GM10248 (cell line): ENCODE data around the gene TBC1D17.
"Not testable (repeated sequence)": the region's sequence is repeated elsewhere in the genome, so short reads cannot be mapped to it uniquely, and the experiment has no call there.

Experiments
- CTCF ChIA-PET: fragments of 300-600 bp; sonication (Branson Sonifier 250); formaldehyde crosslinking; extraction: SDS; loops from one replicate; lab custom pipeline; 2021; ENCODE audit warnings: antibody characterized with exemption; lab: Yijun Ruan, JAX
- POLR2A ChIA-PET: fragments of 350-650 bp; sonication (Branson Sonifier 250); formaldehyde crosslinking; extraction: SDS; loops from one replicate; lab custom pipeline; 2020; ENCODE audit warnings: antibody characterized with exemption; lab: Yijun Ruan, JAX
- DNase-seq: peaks from one replicate; pipeline ENCODE4 v3.0.0; 2012; ENCODE audit errors: extremely low spot score
- TF ChIP-seq, protein P1 (sequence below): IDR thresholded peaks from 2 replicates; pipeline ENCODE4 v1.5.1; 2012; ENCODE audit warnings: mild to moderate bottlenecking, low read depth; ENCODE audit errors: extremely low read depth, missing control alignments, control extremely low read depth

Gene TBC1D17

DNA sequence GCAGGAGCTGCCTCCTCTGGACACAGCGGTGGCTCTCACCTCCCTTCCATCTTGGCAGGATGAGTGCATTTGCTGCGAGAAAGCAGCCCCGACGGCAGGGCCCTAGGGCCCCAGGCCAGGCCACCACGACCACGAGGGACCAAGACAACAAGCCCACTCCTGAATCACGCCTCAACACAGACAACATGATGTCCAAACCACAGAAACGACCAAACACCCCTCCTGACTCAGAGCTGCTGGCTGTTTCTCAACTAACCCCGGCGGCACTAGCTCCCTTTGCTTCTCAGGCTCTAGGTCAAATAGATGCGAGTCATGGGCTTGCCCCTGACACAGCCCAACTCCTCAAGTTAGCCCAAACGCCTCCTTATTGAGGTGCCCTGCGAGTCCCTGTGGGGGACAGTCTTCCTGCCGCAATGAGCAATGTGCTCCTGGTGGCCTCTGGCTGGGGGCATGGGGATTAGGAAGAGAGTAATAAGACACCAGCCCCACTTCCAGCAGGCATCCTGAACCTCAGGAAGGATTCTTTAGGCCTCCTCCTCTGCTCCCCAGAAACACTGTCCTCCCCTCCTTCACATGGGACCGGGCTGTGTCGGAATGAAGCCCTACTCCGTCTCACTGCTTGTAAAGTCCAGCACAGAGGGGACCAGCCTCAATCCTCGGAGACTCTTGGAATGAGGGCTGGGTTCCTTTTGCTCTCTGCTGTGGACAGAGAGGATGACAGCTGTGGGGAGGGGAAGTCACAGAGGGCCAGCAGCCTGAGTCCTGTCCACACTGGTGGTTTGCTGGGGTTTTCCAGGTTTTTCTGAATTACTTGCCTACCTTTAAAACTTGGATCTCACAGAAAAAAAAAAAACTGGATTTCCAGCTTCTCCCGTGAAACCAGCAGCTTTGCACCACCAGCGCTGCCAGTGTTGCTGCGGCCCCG is 44.6 kb downstream of the TBC1D17 start:
- CTCF ChIA-PET, result interaction anchor here (1.3 to 1.5 kb wide), 2 partner anchors 15 to 30 kb away, joined by 3 read pairs; no protein-coding TSS in a partner anchor
- TF ChIP-seq, protein P1, sequence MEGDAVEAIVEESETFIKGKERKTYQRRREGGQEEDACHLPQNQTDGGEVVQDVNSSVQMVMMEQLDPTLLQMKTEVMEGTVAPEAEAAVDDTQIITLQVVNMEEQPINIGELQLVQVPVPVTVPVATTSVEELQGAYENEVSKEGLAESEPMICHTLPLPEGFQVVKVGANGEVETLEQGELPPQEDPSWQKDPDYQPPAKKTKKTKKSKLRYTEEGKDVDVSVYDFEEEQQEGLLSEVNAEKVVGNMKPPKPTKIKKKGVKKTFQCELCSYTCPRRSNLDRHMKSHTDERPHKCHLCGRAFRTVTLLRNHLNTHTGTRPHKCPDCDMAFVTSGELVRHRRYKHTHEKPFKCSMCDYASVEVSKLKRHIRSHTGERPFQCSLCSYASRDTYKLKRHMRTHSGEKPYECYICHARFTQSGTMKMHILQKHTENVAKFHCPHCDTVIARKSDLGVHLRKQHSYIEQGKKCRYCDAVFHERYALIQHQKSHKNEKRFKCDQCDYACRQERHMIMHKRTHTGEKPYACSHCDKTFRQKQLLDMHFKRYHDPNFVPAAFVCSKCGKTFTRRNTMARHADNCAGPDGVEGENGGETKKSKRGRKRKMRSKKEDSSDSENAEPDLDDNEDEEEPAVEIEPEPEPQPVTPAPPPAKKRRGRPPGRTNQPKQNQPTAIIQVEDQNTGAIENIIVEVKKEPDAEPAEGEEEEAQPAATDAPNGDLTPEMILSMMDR, result no peak
- no peak for DNase-seq
- POLR2A ChIA-PET, result interaction anchor here (1.2 kb wide), 1 partner anchor 8 kb away, joined by 4 read pairs; the partner anchor contains the start of gene NUP62

DNA sequence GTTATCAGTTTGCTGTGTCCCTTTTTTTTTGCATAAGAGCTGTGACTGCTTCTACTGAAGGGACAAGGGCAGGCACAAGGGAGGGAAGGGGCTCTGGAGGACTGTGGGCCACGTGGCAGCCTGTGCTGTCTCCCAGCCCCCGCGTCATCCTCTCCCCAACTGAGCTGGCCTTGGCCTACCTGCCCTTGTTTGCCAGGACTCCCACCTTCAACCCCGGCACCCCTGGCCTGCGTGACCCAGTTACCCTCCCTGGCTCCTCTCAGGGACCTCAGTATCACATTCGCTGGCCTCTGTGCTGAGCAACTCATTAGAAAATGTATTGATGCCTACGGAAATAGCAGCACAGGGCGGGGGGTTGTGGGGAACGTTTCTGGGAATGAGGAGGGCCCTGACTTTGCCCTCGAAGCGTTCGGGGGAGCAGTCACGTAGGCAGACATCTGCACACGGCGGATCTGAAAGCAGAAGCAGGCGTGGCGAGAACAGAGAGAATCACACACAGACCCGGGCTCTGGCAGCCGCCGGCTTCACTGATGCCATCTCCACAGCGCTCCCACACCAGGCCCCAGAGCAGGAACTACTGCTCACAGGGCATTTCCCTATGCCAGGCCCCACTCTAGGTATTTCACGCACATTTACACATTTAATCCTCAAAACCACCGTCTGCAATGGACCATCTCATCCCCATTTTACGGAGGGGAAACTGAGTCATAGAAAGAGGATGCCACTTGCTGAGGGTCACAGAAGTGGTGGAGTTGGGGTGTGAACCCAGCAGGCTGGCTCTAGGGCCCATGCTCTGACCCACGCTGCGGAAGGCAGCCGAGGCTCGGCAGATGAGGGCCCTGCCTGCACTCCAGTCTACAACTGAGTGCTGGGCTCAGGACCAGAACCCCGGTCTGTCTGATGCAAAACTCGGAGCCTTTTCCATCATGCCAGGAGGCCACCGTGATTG is 45.8 kb downstream of the TBC1D17 start:
- POLR2A ChIA-PET, result no interaction called here
- CTCF ChIA-PET, result interaction anchor here (1.2 to 1.5 kb wide), 2 partner anchors 28 to 29 kb away, joined by 3 to 4 read pairs; no protein-coding TSS in a partner anchor
- TF ChIP-seq, protein P1, result no peak
- no peak for DNase-seq

DNA sequence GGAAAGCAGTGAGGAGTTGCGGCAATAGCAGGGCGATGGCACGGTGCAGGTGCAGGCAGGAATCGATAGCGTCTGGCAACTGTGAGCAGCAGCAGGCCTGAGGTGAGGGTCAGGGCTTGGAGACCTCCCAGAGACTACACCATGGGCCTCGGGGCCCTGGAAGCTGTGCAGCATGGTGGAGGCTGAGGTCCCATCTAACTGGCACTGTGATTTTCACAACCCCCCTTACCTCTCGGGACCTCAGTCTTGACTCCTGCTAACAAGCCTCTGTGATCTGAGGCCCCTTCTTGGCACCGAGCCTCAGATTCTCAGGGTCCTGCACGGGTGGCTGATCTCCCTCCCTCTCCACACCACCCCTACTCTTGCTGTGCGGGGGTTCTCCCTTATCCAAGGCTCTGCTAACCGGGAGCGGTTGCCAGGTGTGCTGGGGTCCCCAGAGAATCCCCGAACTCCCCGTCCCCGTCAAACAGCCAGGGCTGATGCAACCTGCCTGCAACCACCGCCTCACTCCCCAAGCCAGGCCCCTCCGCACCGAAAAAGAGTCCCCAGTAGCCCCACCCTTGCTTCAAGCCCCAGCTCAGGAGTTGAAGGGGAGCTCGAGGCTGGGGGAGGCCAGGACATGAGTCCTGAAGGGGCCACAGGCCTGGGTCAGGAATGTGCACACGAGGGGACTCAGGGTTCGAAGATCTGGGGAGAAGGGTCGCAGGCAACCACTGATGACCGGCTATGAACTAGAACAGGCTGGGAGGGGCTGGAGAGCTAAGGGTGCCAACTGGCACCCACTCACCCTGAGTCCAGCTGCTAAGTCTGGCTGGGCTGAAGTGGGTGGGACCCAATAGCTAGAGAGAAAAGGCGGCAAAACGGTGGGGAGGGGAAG is 46.7 kb downstream of the TBC1D17 start:
- CTCF ChIA-PET, result interaction anchor here (0.9 to 1.2 kb wide), 2 partner anchors 9 to 29 kb away, joined by 3 to 4 read pairs; no protein-coding TSS in a partner anchor

DNA sequence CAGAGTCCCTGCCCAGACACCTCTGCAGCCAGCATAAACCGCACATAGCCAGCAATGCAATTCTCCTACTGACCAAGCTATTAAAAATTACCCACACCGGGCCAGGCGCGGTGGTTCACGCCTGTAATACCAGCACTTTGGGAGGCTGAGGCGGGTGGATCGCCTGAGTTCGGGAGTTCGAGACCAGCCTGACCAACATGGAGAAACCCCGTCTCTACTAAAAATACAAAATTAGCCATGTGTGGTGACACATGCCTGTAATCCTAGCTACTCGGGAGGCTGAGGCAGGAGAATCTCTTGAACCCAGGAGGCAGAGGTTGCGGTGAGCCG is 47.3 kb downstream of the TBC1D17 start:
- CTCF ChIA-PET, result interaction anchor here (0.9 to 1.2 kb wide), 2 partner anchors 10 to 30 kb away, joined by 3 to 4 read pairs; no protein-coding TSS in a partner anchor
- POLR2A ChIA-PET, DNase-seq: not testable (repeated sequence)

More for the DNA sequence above, 46.7 kb downstream of the TBC1D17 start:
- DNase-seq, result no peak
- TF ChIP-seq, protein P1, result no peak
- POLR2A ChIA-PET, result no interaction called here

DNA sequence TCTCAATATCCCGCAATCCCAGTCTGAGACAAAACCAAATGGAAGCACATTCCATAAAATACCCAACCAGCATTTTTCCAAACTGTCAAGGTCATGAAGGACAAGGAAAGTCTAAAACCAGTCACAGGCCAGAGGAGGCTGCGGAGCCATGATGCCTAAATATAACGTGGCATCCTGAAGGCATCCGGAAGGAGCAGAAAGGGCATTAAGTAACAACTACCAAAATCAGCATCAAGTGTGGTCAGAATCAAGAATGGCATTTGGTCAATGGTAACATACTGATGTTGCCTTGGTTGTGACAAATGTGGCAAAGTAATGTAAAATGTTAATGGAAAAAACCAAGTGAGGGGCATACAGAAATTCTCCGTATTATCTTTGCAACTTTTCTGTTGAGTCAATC is 48.0 kb downstream of the TBC1D17 start:
- no peak for DNase-seq
- ChIA-PET CTCF (no interaction called here), POLR2A (no interaction called here)
- TF ChIP-seq, protein P1, result no peak

DNA sequence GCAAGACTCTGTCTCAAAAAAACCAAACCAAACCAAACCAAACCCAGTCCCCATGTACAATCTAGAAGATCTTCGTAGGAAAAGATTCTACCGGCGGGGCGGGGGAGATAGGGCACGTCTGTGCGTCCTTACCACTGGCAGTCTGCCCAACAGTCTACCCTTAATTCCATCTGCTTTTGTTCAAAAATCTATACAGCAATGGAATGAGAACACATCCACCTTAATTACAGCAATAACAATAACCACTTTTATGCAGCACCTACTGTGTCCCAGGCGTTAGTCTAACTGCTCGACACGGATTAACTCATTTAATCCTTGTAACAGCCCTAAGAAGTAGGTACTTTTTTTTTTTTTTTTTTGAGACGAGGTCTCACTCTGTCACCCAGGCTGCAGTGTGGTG is 49.0 kb downstream of the TBC1D17 start:
- CTCF ChIA-PET, result interaction anchor here (0.7 to 4.8 kb wide), 3 partner anchors 8 to 36 kb away, joined by 3 to 23 read pairs (median 5); no protein-coding TSS in a partner anchor
- TF ChIP-seq, protein P1, result no peak
- no peak for DNase-seq
- POLR2A ChIA-PET, result interaction anchor here (3.9 kb wide), 1 partner anchor 14 kb away, joined by 36 read pairs; no protein-coding TSS in a partner anchor
